ENCODE data around the gene PIK3C2G.

The PIK3C2G gene

GRCh38 chr12:18576104-18576626 is 314.8 kb downstream of the PIK3C2G start:
- FAIRE-seq: no peak

- FAIRE-seq: no peak
Observed at GRCh38 chr12:18576648-18577047, 315.3 kb downstream of the PIK3C2G start.

GRCh38 chr12:18578191-18578590 is 316.9 kb downstream of the PIK3C2G start:
- no peak for FAIRE-seq

- FAIRE-seq: no peak
Observed at GRCh38 chr12:18580291-18580690, 319.0 kb downstream of the PIK3C2G start.

- FAIRE-seq: peak; percentile 10
Observed at GRCh38 chr12:18580706-18581105, 319.4 kb downstream of the PIK3C2G start.

- no peak for FAIRE-seq
Observed at GRCh38 chr12:18581232-18581962, 320.1 kb downstream of the PIK3C2G start.

GRCh38 chr12:18583655-18584054 is 322.3 kb downstream of the PIK3C2G start:
- no peak for FAIRE-seq

GRCh38 chr12:18586581-18586980 is 325.3 kb downstream of the PIK3C2G start:
- FAIRE-seq: no peak

GRCh38 chr12:18589316-18589715 is 328.0 kb downstream of the PIK3C2G start:
- no peak for FAIRE-seq

- no peak for FAIRE-seq
Observed at GRCh38 chr12:18591473-18591872, 330.2 kb downstream of the PIK3C2G start.

- FAIRE-seq: no peak
Observed at GRCh38 chr12:18595412-18595811, 334.1 kb downstream of the PIK3C2G start.

GRCh38 chr12:18601962-18602361 is 340.6 kb downstream of the PIK3C2G start:
- FAIRE-seq: no peak

- FAIRE-seq: no peak
Observed at GRCh38 chr12:18612971-18613370, 351.7 kb downstream of the PIK3C2G start.

- FAIRE-seq: no peak
Observed at GRCh38 chr12:18620986-18621385, 359.7 kb downstream of the PIK3C2G start.

GRCh38 chr12:18629445-18629844 is 368.1 kb downstream of the PIK3C2G start:
- FAIRE-seq: no peak

- FAIRE-seq: no peak
Observed at GRCh38 chr12:18629916-18630315, 368.6 kb downstream of the PIK3C2G start.

GRCh38 chr12:18631339-18631738 is 370.0 kb downstream of the PIK3C2G start:
- no peak for FAIRE-seq

- FAIRE-seq: no peak
Observed at GRCh38 chr12:18632848-18633247, 371.5 kb downstream of the PIK3C2G start.

- FAIRE-seq: no peak
Observed at GRCh38 chr12:18634382-18634781, 373.1 kb downstream of the PIK3C2G start.

- FAIRE-seq: no peak
Observed at GRCh38 chr12:18640321-18640955, 379.1 kb downstream of the PIK3C2G start.

GRCh38 chr12:18643681-18644080 is 382.4 kb downstream of the PIK3C2G start:
- FAIRE-seq: no peak

GRCh38 chr12:18644564-18644963 is 383.2 kb downstream of the PIK3C2G start:
- FAIRE-seq: no peak

- no peak for FAIRE-seq
Observed at GRCh38 chr12:18646286-18646890, 385.1 kb downstream of the PIK3C2G start.

- FAIRE-seq: no peak
Observed at GRCh38 chr12:18651525-18651924, 390.2 kb downstream of the PIK3C2G start.

Measured in colon (tissue), 2 donors.